Activated T-cell treated with anti-CD3 and anti-CD28 coated beads, Interleukin-2, amount 50 U/mL, for 24 hours (primary cell): ENCODE data around the gene FGGY.
"Not testable (repeated sequence)": the region's sequence is repeated elsewhere in the genome, so short reads cannot be mapped to it uniquely, and the experiment has no call there.

Source experiments
- DNase-seq: peaks from one replicate; pipeline ENCODE4 v3.0.0-alpha.2; 2020
- H3K27ac Mint-ChIP-seq: 2 replicates; pipeline ENCODE4 v1.8.0; 2020; ENCODE audit warnings: mild to moderate bottlenecking, mixed read lengths
- H3K27me3 Mint-ChIP-seq: 2 replicates; pipeline ENCODE4 v1.8.0; 2020; ENCODE audit warnings: mixed read lengths
- H3K36me3 Mint-ChIP-seq: 2 replicates; pipeline ENCODE4 v1.8.0; 2020; ENCODE audit warnings: low read depth, mixed read lengths
- H3K4me1 Mint-ChIP-seq: 2 replicates; pipeline ENCODE4 v1.8.0; 2020; ENCODE audit warnings: low read depth, mixed read lengths
- H3K4me3 Mint-ChIP-seq: 2 replicates; pipeline ENCODE4 v1.8.0; 2020; ENCODE audit warnings: mild to moderate bottlenecking, moderate library complexity, mixed read lengths
- H3K9me3 Mint-ChIP-seq: 2 replicates; pipeline ENCODE4 v1.8.0; 2020; ENCODE audit warnings: mixed read lengths

FGGY gene

DNA sequence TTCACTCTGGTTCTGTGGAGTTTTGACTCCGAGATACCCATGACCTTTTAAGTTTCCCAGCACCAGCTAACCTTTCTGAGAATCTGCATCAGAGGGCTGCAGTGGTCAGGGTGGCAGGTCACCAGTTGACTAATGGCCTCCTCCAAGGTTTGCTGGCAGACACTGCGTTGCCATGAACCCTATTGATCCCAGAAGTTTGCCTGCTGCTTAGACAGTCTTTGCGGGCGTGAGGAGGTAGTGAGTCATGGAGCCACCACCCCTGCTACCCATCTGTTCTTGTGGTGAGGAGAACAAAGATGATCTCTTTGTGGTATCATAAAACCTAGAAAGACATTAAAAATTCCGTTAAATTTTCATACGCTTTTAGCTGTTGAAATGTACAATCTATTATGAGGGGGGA, 180.4 kb downstream of the FGGY start:
- H3K4me3 Mint-ChIP-seq = peak overlapping the region; percentile 14
- peaks cover 3% of the 10 kb centered on the region for H3K36me3 Mint-ChIP-seq
- H3K27ac Mint-ChIP-seq = peak overlapping the region; percentile 84
- H3K9me3 Mint-ChIP-seq = peaks cover 3% of the 10 kb centered on the region
- no peaks in the 10 kb centered on the region for H3K27me3 Mint-ChIP-seq
- H3K4me1 Mint-ChIP-seq = peaks cover 28% of the 10 kb centered on the region
- peak; percentile 44 for DNase-seq

DNA sequence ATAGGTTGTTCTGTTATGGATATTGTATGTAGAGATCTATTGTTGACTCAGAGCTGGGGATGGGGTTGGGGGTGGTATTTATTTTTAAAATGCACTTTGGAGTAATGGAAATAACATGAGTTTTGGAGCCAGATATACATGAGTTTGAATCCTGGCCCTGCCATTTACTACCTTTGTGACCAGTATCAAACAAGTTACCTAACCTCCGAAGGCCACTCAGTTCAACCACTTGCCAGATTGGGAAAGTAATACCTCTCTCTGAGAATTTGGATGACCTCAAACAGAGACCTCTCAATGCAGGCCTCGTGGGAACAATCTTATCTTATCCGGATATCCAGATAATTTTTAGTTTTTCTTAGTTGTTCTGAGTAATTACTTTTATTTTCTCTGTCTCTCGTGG, 181.0 kb downstream of the FGGY start:
- Mint-ChIP-seq H3K27ac (peak overlapping the region; percentile 84), H3K9me3 (no peaks in the 10 kb centered on the region), H3K36me3 (no peaks in the 10 kb centered on the region), H3K4me1 (peaks cover 28% of the 10 kb centered on the region), H3K4me3 (no peak overlapping the region), H3K27me3 (no peaks in the 10 kb centered on the region)
- no peak for DNase-seq

DNA sequence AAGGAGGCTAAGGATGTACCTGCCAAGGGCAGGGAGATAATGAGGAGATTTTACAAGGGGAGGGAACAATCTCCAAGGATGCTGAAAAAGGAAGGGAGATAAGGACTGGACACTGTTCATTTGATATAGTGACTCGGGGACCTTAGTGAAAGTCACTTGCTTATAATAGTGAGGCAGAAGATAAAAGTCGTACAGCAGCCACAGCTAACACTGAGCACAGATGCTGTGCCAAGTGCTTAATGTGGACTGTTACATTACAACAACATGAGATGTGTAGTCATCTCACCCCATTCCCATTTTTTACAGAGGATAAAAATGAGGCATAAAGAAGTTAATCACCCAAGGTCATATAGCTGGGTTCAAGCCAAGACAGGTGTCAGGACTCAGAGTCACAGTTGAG, 181.9 kb downstream of the FGGY start:
- Mint-ChIP-seq H3K9me3 (no peaks in the 10 kb centered on the region), H3K4me3 (no peak overlapping the region), H3K4me1 (peaks cover 30% of the 10 kb centered on the region), H3K27me3 (no peaks in the 10 kb centered on the region), H3K27ac (no peak overlapping the region), H3K36me3 (no peaks in the 10 kb centered on the region)
- no peak for DNase-seq

DNA sequence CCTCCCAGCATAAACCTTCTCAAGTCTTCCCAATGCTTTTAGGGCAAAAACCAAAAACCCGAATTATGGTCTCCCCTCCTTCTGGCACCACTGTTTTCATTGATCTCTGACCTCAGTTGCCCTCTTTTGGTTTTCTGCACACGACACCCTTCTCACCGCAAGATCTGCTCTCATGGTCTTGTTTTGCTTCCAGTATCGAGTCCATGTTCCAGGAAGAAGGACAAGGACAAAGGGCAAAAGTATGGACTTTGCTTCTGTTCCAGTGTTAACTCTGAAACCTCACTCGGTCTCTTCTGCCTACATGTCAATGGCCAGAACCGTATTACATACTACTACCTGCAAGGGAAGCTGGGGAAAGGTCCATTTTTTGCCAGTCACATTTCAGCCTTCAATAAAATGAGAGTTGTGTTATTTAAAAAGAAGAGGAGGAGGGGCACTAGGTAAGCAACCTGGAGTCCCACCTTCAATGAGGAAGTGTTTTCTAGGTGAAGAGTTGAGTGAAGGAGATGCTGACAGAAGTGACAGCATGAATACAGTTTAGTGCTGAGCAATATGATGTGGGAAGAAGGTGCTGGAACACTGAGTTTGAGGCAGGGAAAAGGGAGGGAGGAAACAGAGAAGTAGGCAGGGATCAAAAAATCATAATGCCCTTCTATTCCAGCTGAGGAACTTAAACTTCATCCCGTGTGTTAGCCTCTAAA, 183.4 kb downstream of the FGGY start:
- H3K9me3 Mint-ChIP-seq = no peaks in the 10 kb centered on the region
- H3K36me3 Mint-ChIP-seq = no peaks in the 10 kb centered on the region
- no peak for DNase-seq
- peaks cover 28% of the 10 kb centered on the region for H3K4me1 Mint-ChIP-seq
- H3K27ac Mint-ChIP-seq = no peak overlapping the region
- no peak overlapping the region for H3K4me3 Mint-ChIP-seq
- H3K27me3 Mint-ChIP-seq = no peaks in the 10 kb centered on the region

- H3K9me3 Mint-ChIP-seq = no peaks in the 10 kb centered on the region
- no peak overlapping the region for H3K27ac Mint-ChIP-seq
- DNase-seq = no peak
- H3K4me1 Mint-ChIP-seq = peaks cover 13% of the 10 kb centered on the region
- H3K4me3 Mint-ChIP-seq = no peak overlapping the region
- no peaks in the 10 kb centered on the region for H3K36me3 Mint-ChIP-seq
- no peaks in the 10 kb centered on the region for H3K27me3 Mint-ChIP-seq
Measured at GRCh38 chr1:59481881-59482505, 185.1 kb downstream of the FGGY start.

GRCh38 chr1:59482986-59483385, 186.1 kb downstream of the FGGY start:
- H3K27ac Mint-ChIP-seq = no peak overlapping the region
- no peaks in the 10 kb centered on the region for H3K36me3 Mint-ChIP-seq

GRCh38 chr1:59484096-59484495, 187.2 kb downstream of the FGGY start:
- H3K4me1 Mint-ChIP-seq = peaks cover 7% of the 10 kb centered on the region
- H3K36me3 Mint-ChIP-seq = no peaks in the 10 kb centered on the region
- DNase-seq = no peak
- H3K9me3 Mint-ChIP-seq = no peaks in the 10 kb centered on the region
- H3K4me3 Mint-ChIP-seq = no peak overlapping the region
- H3K27ac Mint-ChIP-seq = no peak overlapping the region
- no peaks in the 10 kb centered on the region for H3K27me3 Mint-ChIP-seq

More at GRCh38 chr1:59482986-59483385, 186.1 kb downstream of the FGGY start:
- peaks cover 7% of the 10 kb centered on the region for H3K4me1 Mint-ChIP-seq
- H3K4me3 Mint-ChIP-seq = no peak overlapping the region
- H3K9me3 Mint-ChIP-seq = no peaks in the 10 kb centered on the region
- H3K27me3 Mint-ChIP-seq = no peaks in the 10 kb centered on the region
- no peak for DNase-seq

GRCh38 chr1:59485171-59485570, 188.3 kb downstream of the FGGY start:
- no peak overlapping the region for H3K4me3 Mint-ChIP-seq
- H3K4me1 Mint-ChIP-seq = peaks cover 7% of the 10 kb centered on the region
- H3K27ac Mint-ChIP-seq = no peak overlapping the region
- H3K27me3 Mint-ChIP-seq = no peaks in the 10 kb centered on the region
- DNase-seq = no peak
- H3K9me3 Mint-ChIP-seq = no peaks in the 10 kb centered on the region
- H3K36me3 Mint-ChIP-seq = no peaks in the 10 kb centered on the region

GRCh38 chr1:59485949-59486348, 189.1 kb downstream of the FGGY start:
- H3K27ac Mint-ChIP-seq = no peak overlapping the region
- H3K36me3 Mint-ChIP-seq = no peaks in the 10 kb centered on the region
- no peak overlapping the region for H3K4me3 Mint-ChIP-seq
- H3K9me3 Mint-ChIP-seq = no peaks in the 10 kb centered on the region
- H3K27me3 Mint-ChIP-seq = no peaks in the 10 kb centered on the region
- peaks cover 7% of the 10 kb centered on the region for H3K4me1 Mint-ChIP-seq
- no peak for DNase-seq

DNA sequence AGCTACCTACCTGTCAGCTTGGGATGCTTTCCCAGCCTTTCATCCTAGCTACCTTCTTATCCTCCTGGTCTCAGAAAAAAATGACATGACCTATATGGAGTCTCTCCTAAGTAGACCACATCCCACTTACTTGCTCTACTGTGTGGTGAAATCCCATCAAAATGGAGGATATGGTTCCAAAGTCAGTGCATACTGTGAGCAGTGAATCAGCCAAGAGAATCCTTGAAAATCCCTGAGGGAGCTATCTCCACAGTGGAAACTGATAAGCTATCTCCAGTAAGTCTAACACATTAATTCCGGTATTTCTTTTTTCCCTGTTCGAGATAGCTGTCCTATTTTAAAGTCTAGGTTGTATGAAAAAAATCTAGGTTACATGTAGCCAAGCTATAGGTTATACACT, 189.7 kb downstream of the FGGY start:
- peaks cover 7% of the 10 kb centered on the region for H3K4me1 Mint-ChIP-seq
- no peak for DNase-seq
- H3K36me3 Mint-ChIP-seq = no peaks in the 10 kb centered on the region
- no peak overlapping the region for H3K27ac Mint-ChIP-seq
- no peaks in the 10 kb centered on the region for H3K9me3 Mint-ChIP-seq
- no peaks in the 10 kb centered on the region for H3K27me3 Mint-ChIP-seq
- H3K4me3 Mint-ChIP-seq = no peak overlapping the region

DNA sequence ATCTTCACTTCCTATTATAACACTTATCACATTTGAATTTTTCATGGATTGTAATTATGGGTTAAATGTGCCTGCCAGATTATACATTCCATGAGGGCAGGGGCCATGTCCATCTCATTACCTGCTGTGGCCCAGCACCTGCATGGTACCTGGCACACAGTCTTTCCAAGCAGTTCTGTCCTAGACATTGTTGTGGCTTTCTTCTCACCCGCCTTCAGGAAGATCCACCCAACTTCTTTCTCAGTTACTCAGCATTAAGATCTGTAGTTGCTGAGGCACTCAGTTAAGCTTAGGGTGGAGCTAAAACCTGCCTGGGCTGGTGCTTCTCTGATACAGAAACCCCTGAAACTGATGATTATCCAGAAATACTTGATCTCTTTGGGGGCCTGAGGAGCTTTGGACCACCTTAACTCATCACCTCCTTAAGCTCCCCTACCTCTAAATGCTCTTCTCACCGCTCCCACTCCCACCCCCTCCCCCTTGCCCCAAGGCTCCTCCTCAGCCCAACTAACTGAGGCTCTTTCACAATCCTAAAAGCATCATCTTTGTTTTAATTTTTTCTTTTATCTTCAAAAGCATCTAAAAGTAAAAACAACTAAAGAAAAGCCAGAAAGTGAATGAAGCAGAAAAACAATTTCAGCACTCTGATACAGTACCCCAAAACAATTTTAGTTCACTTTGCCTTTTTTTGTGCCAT, 190.6 kb downstream of the FGGY start:
- no peak overlapping the region for H3K4me3 Mint-ChIP-seq
- no peak overlapping the region for H3K27ac Mint-ChIP-seq

GRCh38 chr1:59492500-59492899, 195.6 kb downstream of the FGGY start:
- Mint-ChIP-seq H3K4me1 (peaks cover 2% of the 10 kb centered on the region), H3K36me3 (peaks cover 2% of the 10 kb centered on the region), H3K9me3 (peaks cover 4% of the 10 kb centered on the region), H3K4me3 (no peak overlapping the region), H3K27me3 (no peaks in the 10 kb centered on the region), H3K27ac (no peak overlapping the region)
- no peak for DNase-seq

More for the DNA sequence above, 190.6 kb downstream of the FGGY start:
- DNase-seq = no peak
- no peaks in the 10 kb centered on the region for H3K27me3 Mint-ChIP-seq
- no peaks in the 10 kb centered on the region for H3K36me3 Mint-ChIP-seq
- peaks cover 7% of the 10 kb centered on the region for H3K4me1 Mint-ChIP-seq
- no peaks in the 10 kb centered on the region for H3K9me3 Mint-ChIP-seq

- no peak overlapping the region for H3K4me3 Mint-ChIP-seq
- peaks cover 4% of the 10 kb centered on the region for H3K9me3 Mint-ChIP-seq
- DNase-seq = no peak
- H3K36me3 Mint-ChIP-seq = peaks cover 2% of the 10 kb centered on the region
- no peaks in the 10 kb centered on the region for H3K27me3 Mint-ChIP-seq
- peaks cover 2% of the 10 kb centered on the region for H3K4me1 Mint-ChIP-seq
- H3K27ac Mint-ChIP-seq = no peak overlapping the region
Measured at GRCh38 chr1:59494145-59494833, 197.4 kb downstream of the FGGY start.

GRCh38 chr1:59496156-59496555, 199.3 kb downstream of the FGGY start:
- H3K4me1 Mint-ChIP-seq, H3K27ac Mint-ChIP-seq, H3K4me3 Mint-ChIP-seq, DNase-seq, H3K36me3 Mint-ChIP-seq, H3K9me3 Mint-ChIP-seq, H3K27me3 Mint-ChIP-seq: not testable (repeated sequence)
